ENCODE data around the gene PPARG.

Gene PPARG

GRCh38 chr3:12312010-12312409 lies 23.1 kb downstream of the PPARG start:
- no peak for DNase-seq (ENCODE audit: low read depth in 2 of 2)

DNA sequence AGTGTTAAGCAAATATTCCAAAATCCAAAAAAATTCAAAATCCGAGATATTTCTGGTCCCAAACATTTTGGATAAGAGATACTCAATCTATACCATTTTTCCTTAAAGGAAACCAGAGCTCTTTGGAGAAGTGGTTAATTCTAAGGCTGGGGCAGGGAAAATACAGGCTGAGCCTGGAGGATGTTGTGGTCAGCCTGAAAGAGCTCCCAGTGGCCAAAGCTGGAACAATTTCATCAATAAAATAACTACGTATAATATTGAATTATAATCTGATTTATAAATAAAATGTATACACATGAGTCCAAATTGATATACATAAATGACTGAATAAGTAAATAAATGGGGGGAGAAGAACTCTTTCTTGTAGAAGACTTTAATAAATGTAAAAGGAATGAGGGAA lies 24.6 kb downstream of the PPARG start:
- DNase-seq (ENCODE audit: low read depth in 2 of 2) = no peak

DNA sequence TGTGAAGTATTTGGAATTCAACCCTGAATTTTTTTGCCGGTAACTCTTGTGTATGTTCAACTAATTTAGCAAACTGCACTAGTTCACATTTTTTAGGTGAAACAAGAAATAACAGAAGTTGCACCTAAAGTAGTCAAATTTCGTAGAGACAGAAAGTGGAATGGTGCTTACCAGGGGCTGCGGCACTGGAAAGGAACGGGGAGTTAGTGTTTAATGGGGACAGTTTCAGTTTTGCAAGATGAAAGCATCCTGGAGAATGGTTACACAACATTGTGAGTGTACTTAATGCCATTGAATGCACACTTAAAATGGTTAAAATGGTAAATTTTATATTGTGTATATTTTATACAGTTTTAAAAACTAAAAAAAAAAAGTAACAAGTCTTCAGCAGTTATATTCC lies 27.4 kb downstream of the PPARG start:
- no peak for DNase-seq (ENCODE audit: low read depth in 2 of 2)

GRCh38 chr3:12316729-12317351 lies 28.0 kb downstream of the PPARG start:
- DNase-seq (ENCODE audit: low read depth in 2 of 2) = no peak

GRCh38 chr3:12317914-12318313 lies 29.0 kb downstream of the PPARG start:
- DNase-seq (ENCODE audit: low read depth in 2 of 2) = no peak

GRCh38 chr3:12318758-12319621 lies 30.1 kb downstream of the PPARG start:
- DNase-seq (ENCODE audit: low read depth in 2 of 2) = no peak

DNA sequence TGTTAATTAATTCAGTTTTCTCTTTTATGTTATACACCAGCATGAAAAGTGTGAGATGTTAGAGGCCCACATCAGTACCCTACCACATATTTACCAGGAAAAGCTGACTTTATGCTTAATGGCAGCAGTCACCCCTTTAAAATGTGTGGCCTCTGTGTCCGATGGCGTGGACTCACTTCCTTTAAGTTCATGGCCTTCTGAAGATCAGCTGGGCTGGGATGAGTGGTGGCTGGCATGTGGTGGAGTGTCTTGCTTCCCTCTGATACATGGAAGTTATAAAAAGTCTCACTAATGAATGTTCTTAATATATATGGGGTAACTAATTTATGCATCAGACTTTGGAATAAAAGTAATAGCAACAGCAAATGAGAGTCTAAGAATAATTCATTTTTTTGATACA lies 32.1 kb downstream of the PPARG start:
- DNase-seq (ENCODE audit: low read depth in 2 of 2) = no peak

DNA sequence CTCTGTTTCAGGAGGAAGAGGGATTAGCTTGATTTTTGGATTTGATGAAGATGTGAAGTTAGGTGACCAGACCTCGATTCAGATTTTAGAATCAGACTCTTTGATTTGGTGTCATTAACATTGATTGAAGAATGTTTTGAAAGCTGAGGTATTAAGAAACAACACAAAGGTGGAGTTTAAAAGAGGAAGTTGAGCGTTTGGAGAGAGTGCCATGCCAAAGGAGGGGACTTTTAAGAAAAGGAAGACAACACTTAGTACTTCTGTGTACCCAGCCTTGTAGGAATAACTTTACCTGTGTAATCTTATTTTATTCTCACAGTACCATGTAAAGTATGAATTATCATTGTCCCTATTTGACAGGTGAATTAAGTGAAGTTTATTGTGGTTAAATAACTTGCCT lies 34.4 kb downstream of the PPARG start:
- DNase-seq (ENCODE audit: low read depth in 2 of 2) = no peak

GRCh38 chr3:12325586-12326515 lies 37.0 kb downstream of the PPARG start:
- no peak for DNase-seq (ENCODE audit: low read depth in 2 of 2)

DNA sequence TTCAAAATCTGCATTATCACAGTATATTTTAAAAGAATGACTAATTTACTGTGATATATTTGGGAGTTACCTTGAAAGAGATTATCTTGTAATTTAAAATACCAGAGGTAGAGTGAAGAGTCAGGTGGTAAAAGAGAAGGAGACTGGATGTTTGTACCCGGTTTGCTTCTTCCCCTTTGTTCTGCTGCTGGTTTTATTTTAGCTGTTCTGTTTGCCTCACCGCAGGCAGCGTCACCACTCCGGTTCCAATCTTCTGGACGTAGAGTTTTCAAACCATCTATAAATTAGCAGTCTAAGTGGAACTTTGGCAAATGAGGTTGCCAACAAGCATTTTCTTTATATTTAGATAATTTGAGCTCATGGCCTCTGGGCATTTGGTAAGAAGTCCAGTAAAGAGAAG lies 38.2 kb downstream of the PPARG start:
- no peak for DNase-seq (ENCODE audit: low read depth in 2 of 2)

DNA sequence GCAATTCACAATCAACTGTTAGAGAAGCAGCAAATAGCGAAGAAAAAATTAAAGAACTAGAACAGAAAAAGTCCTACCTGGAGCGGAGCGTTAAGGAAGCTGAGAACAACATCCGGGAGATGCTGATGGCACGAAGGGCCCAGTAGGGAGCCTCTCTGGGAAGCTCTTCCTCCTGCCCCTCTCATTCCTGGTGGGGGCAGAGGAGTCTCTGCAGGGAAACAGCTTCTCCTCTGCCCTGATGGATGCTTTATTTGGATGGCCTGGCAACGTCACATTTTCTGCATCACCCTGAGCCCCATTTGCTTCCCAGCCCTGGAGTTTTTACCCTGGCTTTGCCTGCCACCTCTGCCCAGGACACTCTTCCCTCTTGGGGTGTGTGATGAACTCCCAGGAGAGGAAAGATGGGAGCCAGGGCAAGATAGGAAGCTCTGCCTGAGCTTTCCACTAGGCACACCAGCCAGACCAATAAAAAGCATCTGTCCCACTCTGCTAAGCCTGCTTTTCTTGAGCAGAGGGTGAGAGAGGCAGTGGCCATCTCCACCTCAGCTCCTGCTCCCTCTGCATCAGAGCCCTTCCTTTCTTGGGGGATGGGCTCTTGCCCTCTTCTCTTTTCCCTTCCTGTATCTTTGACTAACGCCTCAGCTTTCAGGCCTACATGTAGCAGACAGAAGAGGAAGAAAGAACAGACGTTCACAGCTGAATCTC lies 39.4 kb downstream of the PPARG start:
- no peak for DNase-seq (ENCODE audit: low read depth in 2 of 2)

DNA sequence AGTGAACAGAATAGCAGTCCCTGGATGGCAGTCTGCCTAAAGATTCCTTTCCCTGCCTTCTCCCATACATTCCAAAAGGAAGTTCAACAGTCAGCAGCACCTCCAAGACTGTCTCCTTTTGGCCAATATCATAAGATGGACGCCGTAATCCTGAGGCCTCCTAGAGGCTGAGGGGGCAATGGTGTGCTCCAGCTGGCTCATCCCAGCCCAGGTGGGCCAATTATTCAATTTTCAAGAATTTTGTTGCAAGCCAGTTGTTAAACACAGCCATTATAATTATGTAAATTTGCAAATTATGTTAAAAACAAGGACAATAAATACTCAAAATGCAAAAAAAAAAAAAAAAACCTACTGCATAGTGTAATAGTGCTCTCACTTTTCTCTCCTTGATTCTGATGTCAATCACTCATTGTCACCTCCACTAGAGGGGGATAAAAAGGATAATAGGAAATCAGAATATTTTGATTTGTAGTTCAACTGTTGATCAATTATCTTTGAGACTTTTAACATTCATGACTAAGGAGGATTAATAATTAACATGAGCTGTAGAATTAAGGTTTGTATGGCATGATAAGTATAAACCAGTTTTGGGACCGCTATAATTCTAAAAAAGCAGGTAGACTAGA lies 40.1 kb downstream of the PPARG start:
- DNase-seq (ENCODE audit: low read depth in 2 of 2) = no peak

GRCh38 chr3:12334786-12335185 lies 45.9 kb downstream of the PPARG start:
- DNase-seq (ENCODE audit: low read depth in 2 of 2) = no peak

- no peak for DNase-seq (ENCODE audit: low read depth in 2 of 2)
These were observed 46.6 kb downstream of the PPARG start for GRCh38 chr3:12335421-12335820.

- no peak for DNase-seq (ENCODE audit: low read depth in 2 of 2)
These were observed 47.2 kb downstream of the PPARG start for GRCh38 chr3:12336099-12336498.

DNA sequence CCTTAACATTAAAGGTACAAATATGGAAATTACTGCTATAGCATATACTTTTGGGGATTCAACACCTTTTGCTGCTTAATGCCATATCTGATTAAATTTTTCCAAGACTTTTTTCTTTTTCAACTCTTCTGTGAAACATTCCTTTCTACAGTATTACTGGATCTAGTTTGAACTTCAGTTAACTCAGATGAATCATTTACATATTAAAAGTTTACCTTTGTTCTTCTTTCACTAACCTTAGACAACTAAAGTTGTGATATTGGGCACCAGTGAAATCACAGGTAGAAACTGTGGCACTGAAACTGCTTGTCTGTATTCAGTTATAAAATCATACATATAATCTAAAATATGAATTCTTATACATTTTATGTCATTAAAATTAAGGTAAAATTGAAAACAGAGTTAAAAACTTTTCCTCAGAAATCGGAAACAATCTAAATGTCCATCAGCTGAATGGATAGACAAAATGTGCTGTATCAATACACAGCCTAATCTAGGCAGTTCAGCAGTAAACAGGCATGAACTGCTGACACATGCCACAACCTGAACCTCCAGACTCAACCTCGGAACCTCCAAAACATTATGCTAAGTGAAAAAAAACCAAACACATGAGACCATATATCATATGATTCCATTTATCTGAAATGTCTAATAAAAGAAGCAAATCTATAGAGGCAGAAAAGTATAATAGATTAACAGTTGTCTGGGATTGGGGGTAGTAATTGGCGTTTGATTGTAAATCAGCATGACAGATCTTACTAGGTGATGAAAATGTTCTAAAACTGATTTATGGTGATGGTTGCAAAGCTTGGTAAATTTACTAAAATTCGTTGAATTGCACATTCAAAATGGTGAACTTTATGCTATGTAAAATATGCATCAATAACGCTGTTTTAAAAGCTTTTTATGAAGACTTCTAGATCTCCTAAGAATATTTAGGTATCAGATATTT lies 50.0 kb downstream of the PPARG start:
- DNase-seq (ENCODE audit: low read depth in 2 of 2) = no peak

- no peak for DNase-seq (ENCODE audit: low read depth in 2 of 2)
These were observed 51.0 kb downstream of the PPARG start for GRCh38 chr3:12339701-12340480.

DNA sequence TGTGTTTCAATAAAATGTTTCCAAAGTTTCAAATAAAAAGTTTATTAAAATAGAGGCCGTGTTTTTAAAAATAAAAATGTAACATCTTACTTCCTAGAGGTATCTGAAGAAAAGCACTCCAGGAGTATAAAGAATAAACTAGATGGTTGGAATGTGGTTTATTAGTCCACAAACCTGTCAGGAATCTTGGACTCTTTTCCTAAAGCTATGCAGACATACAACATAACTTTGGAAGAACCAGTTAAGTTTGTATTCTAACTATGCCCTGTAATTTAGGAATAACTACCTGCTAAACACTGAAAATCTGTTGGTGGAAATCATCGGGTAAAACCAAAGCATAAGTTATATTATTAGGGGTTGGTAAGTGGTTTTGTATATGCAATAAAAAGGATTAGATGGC lies 51.6 kb downstream of the PPARG start:
- DNase-seq (ENCODE audit: low read depth in 2 of 2) = no peak

DNA sequence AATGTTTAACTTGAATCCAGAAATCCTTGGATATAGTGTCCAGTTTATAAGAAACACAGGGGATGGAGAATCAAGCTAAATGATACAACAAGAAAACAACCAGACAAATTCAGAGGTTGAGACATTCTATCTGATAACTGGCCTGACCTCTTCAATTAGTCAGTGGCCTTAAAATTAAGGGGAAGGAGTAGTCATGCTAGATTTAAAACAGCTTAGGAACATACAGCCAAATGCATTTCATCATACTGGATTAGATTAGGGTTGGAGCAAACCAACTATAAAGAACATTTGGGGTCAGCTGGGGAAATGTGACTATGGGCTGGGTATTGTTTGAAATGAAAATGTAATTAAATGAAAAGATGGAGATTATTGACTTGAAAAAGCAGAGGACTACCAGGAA lies 53.3 kb downstream of the PPARG start:
- no peak for DNase-seq (ENCODE audit: low read depth in 2 of 2)
